ENCODE results near the gene CREBBP. TPM values are rescaled to one million over a fixed set of nuclear protein-coding genes. Genes with fewer than 3 reads are reported as not detected.

CREBBP gene
- total RNA-seq, 2 experiments from 2014 or later, result 36.0 to 72.3 TPM

DNA sequence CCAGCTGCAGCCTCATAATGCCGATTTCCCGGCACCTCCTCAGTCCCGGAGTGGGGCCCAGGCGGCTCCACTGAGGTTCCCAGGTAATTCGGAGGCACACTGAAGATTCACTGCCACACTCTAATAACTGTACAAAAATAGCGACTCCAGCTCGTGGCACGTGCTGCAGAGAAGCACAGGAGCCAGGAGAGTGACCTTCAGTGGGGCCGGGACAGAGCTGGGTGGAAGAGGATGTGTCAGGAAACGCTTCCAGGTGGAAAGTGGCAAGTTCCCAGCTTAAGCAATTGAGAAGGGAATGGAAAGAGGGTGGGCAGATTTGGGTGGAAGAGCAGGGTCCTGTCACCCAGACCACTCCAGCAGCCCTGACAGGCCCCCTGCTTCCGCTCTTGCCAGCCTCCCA lies 160.1 kb downstream of the CREBBP start:
- Histone ChIP-seq H3K4me2 (ENCODE audit: low read length) (no peak overlapping the region), H3K9me2 (ENCODE audit: insufficient read depth, low read length) (no peaks in the 10 kb centered on the region), H3K79me2 (ENCODE audit: insufficient read depth, low read depth, low read length) (peaks cover 23% of the 10 kb centered on the region), H2AFZ (ENCODE audit: low read length) (no peak overlapping the region), H3K27ac (ENCODE audit: low read depth, low read length, poor library complexity, severe bottlenecking) (no peak overlapping the region), H3K9me3 (ENCODE audit: low read length) (no peaks in the 10 kb centered on the region), H4K20me1 (ENCODE audit: insufficient read depth, low read length) (no peaks in the 10 kb centered on the region), H3K4me3 (ENCODE audit: low read depth, low read length, poor library complexity, severe bottlenecking) (no peak overlapping the region), H3K36me3 (ENCODE audit: insufficient read depth, low read length) (peaks cover 3% of the 10 kb centered on the region; the same call in 1 of the 2 replicates), H3K4me1 (ENCODE audit: insufficient read depth, low read length, poor library complexity, severe bottlenecking) (peaks cover 16% of the 10 kb centered on the region)
- no TSS peak for BruUV-seq (replicated peaks)
- intact Hi-C loops (cut with micrococcal nuclease; ENCODE audit: unreplicated experiment), result no loop called here
- POLR2A ChIA-PET, result interaction anchor here (0.6 kb wide), 1 partner anchor 20 kb away, joined by 3 read pairs; no protein-coding TSS in a partner anchor
- CTCF ChIA-PET (ENCODE audit: unreplicated experiment), result no interaction called here
- DNase-seq (ENCODE audit: low spot score), result no peak
- TF ChIP-seq, protein P1, sequence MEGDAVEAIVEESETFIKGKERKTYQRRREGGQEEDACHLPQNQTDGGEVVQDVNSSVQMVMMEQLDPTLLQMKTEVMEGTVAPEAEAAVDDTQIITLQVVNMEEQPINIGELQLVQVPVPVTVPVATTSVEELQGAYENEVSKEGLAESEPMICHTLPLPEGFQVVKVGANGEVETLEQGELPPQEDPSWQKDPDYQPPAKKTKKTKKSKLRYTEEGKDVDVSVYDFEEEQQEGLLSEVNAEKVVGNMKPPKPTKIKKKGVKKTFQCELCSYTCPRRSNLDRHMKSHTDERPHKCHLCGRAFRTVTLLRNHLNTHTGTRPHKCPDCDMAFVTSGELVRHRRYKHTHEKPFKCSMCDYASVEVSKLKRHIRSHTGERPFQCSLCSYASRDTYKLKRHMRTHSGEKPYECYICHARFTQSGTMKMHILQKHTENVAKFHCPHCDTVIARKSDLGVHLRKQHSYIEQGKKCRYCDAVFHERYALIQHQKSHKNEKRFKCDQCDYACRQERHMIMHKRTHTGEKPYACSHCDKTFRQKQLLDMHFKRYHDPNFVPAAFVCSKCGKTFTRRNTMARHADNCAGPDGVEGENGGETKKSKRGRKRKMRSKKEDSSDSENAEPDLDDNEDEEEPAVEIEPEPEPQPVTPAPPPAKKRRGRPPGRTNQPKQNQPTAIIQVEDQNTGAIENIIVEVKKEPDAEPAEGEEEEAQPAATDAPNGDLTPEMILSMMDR (conservative IDR thresholded peaks at IDR 0.05; ENCODE audit: low read length), result no peak

DNA sequence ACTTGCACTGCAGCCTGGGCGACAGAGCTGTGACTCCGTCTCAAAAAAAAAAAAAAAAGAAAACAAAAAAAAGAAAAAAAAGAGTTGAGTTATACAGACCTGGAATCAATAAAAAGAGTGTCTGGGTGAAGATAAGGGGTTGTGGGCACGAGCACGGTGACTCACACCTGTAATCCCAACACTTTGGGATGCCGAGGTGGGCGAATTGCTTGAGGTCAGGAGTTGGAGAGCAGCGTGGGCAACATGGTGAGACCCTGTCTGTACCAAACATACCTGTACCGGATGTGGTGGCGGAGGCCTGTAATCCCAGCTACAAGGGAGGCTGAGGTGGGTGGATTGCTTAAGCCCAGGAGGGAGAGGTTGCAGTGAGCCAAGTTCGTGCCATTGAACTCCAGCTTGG lies 161.9 kb downstream of the CREBBP start:
- H2AFZ ChIP-seq (ENCODE audit: low read length), result no peak overlapping the region
- H3K27ac ChIP-seq (ENCODE audit: low read depth, low read length, poor library complexity, severe bottlenecking), result no peak overlapping the region
- peaks cover 19% of the 10 kb centered on the region for H3K36me3 ChIP-seq (ENCODE audit: insufficient read depth, low read length)
- no peak for DNase-seq (ENCODE audit: low spot score)
- H3K9me3 ChIP-seq (ENCODE audit: low read length), result no peaks in the 10 kb centered on the region
- no TSS peak for BruUV-seq (replicated peaks)
- intact Hi-C loops (cut with micrococcal nuclease; ENCODE audit: unreplicated experiment), result no loop called here
- POLR2A ChIA-PET, result interaction anchor here (0.7 kb wide), 1 partner anchor 75 kb away, joined by 3 read pairs; no protein-coding TSS in a partner anchor
- H3K79me2 ChIP-seq (ENCODE audit: insufficient read depth, low read depth, low read length), result peaks cover 41% of the 10 kb centered on the region
- H3K4me2 ChIP-seq (ENCODE audit: low read length), result peak overlapping the region; percentile 92
- CTCF ChIA-PET (ENCODE audit: unreplicated experiment), result no interaction called here
- H3K9me2 ChIP-seq (ENCODE audit: insufficient read depth, low read length), result no peaks in the 10 kb centered on the region
- peaks cover 14% of the 10 kb centered on the region for H3K4me1 ChIP-seq (ENCODE audit: insufficient read depth, low read length, poor library complexity, severe bottlenecking)
- no peaks in the 10 kb centered on the region for H4K20me1 ChIP-seq (ENCODE audit: insufficient read depth, low read length)
- TF ChIP-seq, protein P1 (conservative IDR thresholded peaks at IDR 0.05; ENCODE audit: low read length), result no peak
- TF ChIP-seq EZH2phosphoT487 (IDR thresholded peaks at IDR 0.05; ENCODE audit: borderline replicate concordance, low read depth, low read length), result no peak
- no peak overlapping the region for H3K4me3 ChIP-seq (ENCODE audit: low read depth, low read length, poor library complexity, severe bottlenecking)

DNA sequence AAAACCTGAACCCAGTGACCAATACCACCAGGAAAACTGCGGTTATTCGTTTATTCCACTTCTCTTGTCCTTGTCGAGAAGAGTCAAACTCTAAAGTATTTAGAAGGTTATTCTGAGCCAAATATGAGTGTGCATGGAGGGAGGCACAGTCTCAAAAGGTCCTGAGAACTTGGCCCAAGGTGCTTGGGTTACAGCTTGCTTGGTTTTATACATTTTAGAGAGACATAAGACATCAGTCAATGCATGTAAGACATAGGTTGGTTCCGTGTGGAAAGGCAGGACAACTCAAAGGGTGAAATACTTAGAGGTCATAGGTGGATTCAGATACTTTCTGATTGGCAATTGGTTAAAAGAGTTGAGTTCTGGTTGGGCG lies 162.5 kb downstream of the CREBBP start:
- no peak for TF ChIP-seq EZH2phosphoT487 (IDR thresholded peaks at IDR 0.05; ENCODE audit: borderline replicate concordance, low read depth, low read length)
- TF ChIP-seq, protein P1 (conservative IDR thresholded peaks at IDR 0.05; ENCODE audit: low read length), result no peak
- peaks cover 48% of the 10 kb centered on the region for H3K79me2 ChIP-seq (ENCODE audit: insufficient read depth, low read depth, low read length)
- H2AFZ ChIP-seq (ENCODE audit: low read length), result peak overlapping the region; percentile 76
- no peaks in the 10 kb centered on the region for H4K20me1 ChIP-seq (ENCODE audit: insufficient read depth, low read length)
- ChIA-PET CTCF (ENCODE audit: unreplicated experiment) (no interaction called here), POLR2A (interaction anchor here (0.6 to 0.7 kb wide), 3 partner anchors 42 to 149 kb away, joined by 3 to 4 read pairs (median 3); no protein-coding TSS in a partner anchor)
- peak overlapping the region; percentile 92 for H3K4me2 ChIP-seq (ENCODE audit: low read length)
- intact Hi-C loops (cut with micrococcal nuclease; ENCODE audit: unreplicated experiment), result no loop called here
- peaks cover 25% of the 10 kb centered on the region for H3K36me3 ChIP-seq (ENCODE audit: insufficient read depth, low read length)
- H3K27ac ChIP-seq (ENCODE audit: low read depth, low read length, poor library complexity, severe bottlenecking), result peak overlapping the region; percentile 48
- DNase-seq (ENCODE audit: low spot score), result peak; percentile 18
- no peaks in the 10 kb centered on the region for H3K9me2 ChIP-seq (ENCODE audit: insufficient read depth, low read length)
- H3K9me3 ChIP-seq (ENCODE audit: low read length), result no peaks in the 10 kb centered on the region
- TSS peak; percentile 97 for BruUV-seq (replicated peaks)
- peaks cover 13% of the 10 kb centered on the region for H3K4me1 ChIP-seq (ENCODE audit: insufficient read depth, low read length, poor library complexity, severe bottlenecking)
- peak overlapping the region; percentile 87 for H3K4me3 ChIP-seq (ENCODE audit: low read depth, low read length, poor library complexity, severe bottlenecking)

Data from OCI-LY7 (cell line).